ACHN (cell line): ENCODE data around the gene CAMK1G.

Source experiments
- DNase-seq: peaks from one replicate; pipeline ENCODE4 v3.0.0-alpha.2; 2015
- in situ Hi-C: cut with HindIII; loops from 2 replicates; pipeline ENCODE4 v1.10.0; 2017; ENCODE audit warnings: low sequenced_read_pairs, low pct_ligation_motif_present, low pct_unique_long_range_greater_than_20kb

CAMK1G gene

DNA sequence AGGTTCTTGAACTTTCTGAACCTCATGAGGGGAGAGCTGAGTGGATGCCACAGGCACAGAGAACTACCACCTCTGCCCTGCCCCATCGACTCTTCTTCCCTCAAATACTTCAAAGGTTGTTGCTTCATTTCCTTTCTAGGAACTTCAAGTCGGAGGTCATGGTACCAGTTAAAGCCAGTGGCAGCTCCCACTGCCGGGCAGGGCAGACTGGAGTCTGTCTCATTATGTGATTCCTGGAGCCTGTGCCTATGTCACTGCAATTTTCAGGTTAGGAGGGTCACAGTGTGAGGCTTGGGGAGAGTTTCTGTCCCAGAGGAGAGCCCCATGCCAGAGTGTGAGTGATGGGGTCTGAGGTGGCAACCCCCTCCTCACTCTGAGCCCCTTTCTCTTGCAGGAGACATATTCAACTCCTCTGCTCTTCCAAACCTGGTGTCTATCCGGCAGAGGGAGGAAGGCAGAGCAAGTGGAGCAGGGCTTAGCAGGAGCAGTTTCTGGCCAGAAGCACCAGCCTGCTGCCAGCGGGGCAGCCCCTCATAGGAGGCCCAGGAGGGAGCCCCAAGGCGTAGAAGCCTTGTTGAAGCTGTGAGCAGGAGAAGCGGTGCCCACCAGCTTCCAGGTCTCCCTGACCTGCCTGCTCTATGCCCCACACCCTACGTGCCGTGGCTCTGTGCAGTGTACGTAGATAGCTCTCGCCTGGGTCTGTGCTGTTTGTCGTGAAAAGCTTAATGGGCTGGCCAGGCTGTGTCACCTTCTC lies 29.3 kb downstream of the CAMK1G start:
- in situ Hi-C loops, result no loop called here
- no peak for DNase-seq

DNA sequence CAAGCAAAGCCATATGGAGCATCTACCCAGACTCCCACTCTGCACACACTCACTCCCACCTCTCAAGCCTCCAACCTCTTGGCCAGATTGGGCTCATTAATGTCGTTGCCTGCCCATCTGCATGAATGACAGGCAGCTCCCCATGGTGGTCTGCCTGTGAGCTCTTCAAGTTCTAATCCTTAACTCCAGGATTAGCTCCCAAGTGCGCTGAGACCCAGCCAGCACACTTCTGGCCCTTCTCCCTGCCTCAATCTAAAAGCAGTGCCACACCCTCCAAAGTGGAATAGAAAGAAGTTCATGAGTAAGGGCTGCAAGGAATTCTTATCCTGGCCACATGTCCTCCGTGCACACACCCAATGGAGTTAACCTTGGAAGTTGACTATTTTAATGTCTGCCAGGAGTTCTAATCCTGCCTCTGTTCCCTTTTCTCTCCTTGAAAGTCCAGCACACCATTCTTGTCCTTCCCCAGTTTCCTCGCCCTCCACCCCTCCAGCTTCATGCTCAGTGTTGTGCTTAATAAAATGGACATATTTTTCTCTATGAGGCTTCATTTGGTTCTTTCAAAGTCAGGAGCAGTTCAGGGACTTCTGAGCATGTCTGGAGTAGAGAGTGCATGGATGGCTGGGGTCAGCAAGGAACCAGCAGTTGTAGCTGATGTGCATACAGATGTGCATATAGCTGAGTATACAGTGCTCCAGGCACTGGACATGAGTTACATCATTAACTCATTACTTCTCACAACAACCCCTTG lies 30.1 kb downstream of the CAMK1G start:
- DNase-seq, result no peak
- in situ Hi-C loops, result no loop called here

DNA sequence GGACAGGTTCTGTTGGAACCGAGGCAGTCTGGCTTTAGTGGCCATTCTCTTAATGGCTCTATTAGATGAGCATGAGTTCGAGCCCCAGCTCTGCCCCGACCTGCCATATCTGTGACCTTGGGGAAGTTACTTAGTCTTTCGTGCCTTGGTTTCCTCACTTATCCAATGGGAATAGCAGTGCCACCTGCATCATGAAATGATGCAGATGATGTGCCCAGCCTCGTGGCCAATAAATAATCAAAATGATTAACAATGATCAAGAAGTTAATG lies 30.6 kb downstream of the CAMK1G start:
- in situ Hi-C loops, result no loop called here
- no peak for DNase-seq

DNA sequence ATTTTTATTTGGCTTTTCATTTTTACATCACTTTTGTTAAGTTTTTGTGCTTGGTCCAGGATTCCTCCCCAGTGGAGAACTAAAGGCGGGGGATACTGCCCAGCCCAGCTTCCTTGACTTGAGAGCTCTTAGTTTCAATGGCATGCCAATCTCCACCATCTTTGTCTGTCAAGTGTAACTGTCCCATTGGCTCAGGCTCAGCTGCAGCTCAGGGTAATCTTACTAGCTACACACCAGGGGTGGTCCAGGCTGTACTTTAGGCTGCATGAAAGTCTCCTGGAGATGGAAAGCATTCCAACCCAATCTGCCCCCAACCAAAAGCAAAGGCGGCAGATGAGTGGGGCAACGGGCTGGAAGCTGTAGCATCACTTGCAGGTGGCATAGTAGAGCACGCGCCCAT lies 31.4 kb downstream of the CAMK1G start:
- DNase-seq, result no peak
- in situ Hi-C loops, result no loop called here

DNA sequence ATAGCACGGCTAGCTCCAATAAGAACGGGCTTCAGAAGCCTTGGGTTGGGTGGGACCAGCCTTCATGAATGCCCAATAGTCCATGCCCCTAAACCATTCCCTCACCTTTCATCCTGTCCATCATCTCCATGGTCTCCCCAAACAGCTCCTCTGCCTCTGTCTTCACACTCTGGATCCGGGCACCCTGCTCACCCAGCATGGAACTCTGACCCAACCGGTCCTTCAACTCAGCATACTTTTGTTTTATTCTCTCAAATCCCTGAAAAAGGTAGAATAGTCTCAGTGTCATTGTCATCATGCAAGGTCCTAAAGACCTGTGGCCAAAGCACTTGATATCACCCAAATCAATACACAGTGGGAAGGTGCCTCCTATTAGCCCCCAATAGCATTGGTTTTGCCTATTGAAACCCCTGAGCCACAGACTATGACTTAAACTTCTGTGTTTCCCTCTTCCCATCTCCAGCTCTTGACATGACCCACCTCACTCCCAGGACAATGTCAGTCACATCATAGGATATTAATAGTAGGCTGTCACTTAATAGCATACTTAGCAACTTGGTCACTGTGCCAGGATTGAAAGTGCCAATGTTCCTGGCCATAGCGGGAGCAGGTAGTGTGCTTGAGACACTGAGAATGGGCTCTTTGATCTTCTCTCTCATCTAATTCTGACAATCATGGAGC lies 33.0 kb downstream of the CAMK1G start:
- in situ Hi-C loops, result no loop called here

DNA sequence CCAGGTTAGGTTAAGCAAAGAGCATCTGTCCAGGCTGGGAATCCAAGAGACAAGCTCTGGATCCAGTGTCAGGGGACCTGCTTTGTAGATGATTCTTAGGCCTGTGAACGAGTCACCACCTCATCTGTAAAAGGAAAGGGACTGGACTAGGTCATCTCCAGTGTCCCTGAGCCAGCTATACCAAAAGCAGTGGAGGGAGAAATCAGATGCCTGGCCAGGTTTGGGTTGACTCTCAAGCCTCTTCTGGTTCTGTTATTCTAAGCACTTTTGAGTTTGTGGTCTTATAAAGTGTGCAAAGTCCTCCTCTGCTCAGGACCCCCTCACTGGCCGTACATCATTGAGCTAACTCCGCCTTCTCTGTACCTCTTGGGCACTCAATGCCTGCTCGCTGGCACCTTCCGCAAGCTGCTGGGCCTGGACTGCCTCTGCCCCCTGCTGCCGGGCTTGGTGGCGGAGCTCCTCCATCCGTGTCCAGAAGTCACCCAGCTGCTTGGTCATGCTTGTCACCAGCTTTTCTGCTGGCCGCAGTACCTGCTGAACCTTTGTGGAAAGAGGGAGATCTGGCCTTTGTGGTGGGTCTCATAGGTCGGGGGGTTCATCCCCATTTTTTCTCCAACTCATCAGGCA lies 33.6 kb downstream of the CAMK1G start:
- no peak for DNase-seq
- in situ Hi-C loops, result no loop called here

More for the DNA sequence above, 33.0 kb downstream of the CAMK1G start:
- DNase-seq, result no peak

DNA sequence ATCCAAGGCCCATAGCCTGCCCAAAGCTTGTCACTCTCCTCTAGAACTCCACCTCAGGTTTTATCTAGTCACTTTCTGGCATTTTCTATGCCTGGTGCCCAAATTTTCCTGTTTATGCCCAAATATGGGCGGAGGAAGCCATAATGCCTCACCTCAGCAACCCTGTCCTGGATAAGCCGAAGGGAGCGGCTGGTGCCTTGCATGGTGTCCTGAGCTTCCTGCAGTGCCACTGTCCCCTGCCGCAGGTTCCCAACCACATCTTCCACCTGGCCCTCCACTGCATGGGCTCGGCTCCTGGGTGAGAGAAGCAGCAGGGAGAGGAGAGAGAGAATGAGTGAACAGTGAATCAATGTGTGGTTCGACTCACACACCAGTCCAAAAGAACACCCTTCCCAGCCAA lies 34.2 kb downstream of the CAMK1G start:
- no peak for DNase-seq
- in situ Hi-C loops, result no loop called here

DNA sequence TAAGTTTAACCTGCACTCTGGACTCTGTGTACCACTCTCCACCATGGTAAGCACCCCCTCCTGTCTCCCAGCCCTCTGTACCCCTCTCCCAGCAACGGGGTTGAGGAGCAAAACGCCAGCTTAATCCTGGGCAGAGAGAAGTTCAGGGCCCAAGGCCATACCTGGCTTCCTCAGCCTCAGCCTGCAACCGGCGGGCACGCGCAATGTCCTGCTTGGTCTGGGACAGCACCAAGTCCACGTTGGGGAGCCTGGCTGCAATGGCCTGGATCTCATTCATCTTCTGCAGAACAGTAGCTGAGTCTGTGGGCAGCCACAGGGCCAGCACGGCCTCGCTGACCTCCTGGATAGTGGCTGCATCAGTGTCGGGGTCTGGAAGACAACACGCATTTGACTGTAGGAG lies 34.8 kb downstream of the CAMK1G start:
- in situ Hi-C loops, result no loop called here
- no peak for DNase-seq

DNA sequence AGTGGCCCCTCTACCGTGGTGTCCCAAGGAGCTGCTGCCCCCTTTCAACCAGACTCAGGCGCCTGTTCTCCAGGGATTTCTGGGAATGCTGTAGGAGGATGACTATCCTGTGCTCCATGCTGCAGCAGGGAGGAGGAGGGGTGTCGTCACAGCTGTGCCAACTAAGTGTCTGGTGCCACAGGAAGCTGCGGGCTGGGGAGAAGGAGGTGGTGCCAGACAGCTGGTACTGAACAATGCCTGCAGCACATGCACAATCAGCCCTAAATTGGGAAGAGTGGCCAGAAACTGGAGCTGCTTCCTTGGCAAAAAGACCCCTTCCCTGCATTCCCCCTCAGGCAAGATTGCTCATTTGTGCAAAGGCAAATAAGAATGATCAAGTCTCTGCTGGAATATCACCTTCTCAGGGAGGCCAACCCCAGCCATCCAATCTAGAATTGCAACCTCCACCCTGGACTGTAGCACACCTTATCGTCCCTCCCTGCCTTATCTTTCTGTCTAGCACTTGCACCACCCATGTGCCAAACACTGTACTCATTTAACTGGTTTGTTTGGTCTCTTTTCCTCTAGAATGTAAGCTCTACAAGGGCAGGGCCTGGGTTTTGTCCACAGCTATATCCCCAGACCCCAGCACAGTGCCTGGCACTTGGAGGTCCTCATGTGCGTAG lies 35.4 kb downstream of the CAMK1G start:
- no peak for DNase-seq
- in situ Hi-C loops, result no loop called here

DNA sequence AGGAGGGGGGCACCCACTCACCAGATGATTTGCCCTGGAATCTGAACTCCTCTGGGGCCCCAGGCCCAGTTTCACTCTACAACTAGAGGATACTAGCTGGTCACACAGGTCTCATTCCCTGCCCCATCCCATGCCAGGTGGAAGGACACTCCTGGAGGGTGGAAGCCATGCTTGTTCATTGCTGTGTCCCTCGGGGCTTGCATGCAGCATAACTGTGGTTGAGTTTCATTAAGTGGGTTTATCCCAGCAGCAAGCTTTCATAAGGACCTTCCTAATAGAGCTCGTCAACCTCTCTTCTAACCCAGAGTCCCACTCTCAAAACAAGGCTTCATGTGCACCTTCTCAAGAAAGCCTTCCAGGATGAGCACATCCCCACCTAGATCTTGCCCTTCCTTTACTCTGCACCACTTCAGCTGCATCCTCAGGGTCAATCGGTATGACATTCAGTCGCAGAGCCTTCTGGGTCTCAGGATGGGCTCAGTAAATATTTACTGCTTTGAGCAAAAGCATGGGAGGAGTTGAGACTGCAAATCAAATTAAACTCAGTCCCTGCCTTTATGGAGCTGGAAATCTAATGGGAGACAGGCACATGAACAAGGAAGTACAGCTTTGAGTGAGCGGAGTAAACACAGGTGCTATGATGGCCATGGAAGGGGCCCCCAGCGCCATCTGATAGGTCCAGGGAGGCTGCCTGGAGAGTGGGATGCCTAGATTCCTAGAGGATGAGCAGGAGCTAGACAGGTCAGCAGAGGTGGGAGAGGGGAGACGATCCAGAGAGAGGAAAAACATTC lies 36.4 kb downstream of the CAMK1G start:
- in situ Hi-C loops, result no loop called here
- DNase-seq, result no peak

DNA sequence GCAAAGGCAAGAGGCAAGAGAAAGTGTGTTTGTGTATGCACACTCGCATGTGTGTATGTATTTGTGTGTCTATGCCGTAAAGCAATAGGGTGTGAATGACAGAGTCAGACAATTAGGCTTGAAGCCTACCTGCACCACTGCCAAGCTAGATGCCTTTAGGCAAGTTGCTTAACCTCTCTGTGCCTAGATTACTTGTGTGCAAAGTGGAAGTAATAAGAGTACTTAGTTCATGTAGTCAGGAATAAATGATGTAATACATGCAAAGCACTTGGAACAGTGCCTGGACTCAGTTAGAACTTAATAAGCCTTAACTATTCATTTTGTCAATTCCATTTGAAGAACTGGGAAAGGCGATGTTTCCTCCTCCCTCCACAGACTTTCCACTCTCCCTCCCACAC lies 37.0 kb downstream of the CAMK1G start:
- in situ Hi-C loops, result no loop called here
- no peak for DNase-seq

DNA sequence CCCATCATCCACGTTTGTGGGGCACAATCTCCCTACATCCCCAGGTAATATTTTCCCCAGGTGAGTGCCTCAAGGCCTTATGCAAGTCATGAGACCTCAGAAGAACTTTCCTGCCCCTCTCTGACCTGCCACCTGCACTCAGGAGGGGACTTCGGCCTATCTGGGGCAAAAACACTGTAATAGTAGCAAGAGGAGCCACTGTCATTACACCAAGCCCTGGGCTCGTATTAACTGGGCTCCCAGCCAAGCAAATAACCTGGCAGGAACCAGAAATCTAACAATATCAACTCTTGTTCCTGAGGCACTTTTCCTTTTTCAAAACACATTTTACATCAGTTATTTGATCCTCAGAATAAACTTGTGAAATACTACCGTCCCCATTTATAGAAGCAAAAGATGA lies 37.8 kb downstream of the CAMK1G start:
- in situ Hi-C loops, result no loop called here
- DNase-seq, result no peak

DNA sequence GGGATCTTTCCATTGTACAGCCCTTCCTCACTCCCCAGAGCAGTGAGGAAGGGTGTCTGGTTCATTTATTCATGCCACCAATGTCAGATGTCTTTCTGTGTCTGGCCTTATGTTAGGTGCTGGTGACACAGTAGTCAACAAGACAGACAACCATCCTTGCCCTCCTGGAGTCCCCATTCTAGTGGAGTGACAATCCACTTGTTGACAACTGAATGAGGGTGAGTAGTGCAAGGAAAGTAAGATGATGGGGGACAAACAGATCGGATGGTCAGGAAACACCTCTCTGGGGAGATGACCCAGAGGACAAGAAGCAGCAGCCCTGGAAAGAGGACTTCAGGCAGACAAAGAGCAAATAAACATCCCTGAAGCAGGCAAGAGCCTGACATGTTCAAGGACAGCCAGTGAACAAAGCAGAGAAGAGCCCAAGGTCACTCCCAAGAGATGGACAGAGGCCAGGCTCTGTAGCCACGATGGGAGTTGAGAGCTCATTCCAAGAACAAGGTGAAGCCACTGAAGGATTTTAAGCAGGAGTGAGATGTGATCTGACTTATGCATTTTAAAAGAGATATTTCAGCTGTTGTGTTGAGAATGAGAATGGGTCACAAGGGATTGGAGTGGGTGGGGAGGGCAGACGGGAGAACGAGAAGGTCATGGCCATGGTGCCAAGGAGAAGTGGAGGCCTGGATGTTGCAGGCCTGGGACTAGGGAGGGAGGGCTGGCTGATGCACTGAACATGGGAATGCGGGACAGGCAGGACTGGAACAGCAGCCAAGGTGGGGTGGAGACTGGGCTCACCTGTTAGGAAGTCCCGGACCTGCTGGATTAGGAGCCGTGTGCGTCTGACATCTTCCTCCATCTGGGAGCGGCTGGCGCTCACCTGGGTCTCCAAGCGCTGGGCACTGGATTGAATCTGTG lies 38.5 kb downstream of the CAMK1G start:
- in situ Hi-C loops, result no loop called here

DNA sequence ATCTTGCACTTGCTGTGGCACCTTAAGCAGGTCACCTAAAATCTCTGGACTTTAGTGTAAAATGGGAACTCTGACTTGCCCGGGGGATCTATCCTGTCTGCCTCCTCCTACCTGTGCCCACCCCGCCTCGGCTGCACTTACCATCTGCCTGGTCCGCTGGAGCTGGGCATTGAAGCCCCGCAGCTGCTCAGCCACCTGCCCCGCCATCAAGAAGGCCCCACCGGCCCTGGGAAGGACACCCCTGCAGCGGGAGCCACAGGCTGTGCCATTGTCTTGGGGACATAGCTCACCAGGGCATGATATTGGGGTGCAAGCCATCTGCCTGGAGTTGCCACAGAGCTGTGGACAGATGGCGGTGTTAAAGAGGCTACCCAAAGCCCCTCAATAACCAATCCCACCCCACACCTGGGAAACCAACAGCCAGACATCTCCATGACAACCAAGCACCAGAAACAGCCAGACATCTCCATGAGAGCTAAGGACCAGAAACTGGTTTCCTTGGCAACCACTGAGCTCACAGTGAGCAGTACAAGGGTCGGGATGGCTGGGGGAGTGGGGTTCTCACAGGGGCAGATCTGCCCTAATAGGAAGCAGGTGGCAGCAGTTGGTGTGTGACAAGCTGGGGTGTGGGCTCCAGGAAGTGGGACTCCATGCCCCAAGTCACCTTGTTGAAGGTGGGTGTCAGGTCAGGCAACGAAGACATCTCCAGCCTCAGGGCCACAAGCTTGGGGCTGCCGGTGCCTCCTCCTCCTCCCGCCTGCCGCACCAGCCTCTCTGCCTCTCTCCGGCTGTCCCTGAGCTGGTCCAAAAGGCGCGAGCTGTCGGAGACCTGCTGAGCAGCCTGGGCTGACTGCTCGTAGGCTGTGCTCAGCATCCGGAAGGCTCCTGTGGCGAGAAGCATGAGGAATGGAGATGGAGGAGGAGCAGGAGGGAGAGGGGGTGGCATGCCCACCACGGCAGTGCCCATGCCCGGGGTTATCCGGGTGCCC lies 39.6 kb downstream of the CAMK1G start:
- DNase-seq, result no peak
- in situ Hi-C loops, result no loop called here

More for the DNA sequence above, 38.5 kb downstream of the CAMK1G start:
- DNase-seq, result no peak

DNA sequence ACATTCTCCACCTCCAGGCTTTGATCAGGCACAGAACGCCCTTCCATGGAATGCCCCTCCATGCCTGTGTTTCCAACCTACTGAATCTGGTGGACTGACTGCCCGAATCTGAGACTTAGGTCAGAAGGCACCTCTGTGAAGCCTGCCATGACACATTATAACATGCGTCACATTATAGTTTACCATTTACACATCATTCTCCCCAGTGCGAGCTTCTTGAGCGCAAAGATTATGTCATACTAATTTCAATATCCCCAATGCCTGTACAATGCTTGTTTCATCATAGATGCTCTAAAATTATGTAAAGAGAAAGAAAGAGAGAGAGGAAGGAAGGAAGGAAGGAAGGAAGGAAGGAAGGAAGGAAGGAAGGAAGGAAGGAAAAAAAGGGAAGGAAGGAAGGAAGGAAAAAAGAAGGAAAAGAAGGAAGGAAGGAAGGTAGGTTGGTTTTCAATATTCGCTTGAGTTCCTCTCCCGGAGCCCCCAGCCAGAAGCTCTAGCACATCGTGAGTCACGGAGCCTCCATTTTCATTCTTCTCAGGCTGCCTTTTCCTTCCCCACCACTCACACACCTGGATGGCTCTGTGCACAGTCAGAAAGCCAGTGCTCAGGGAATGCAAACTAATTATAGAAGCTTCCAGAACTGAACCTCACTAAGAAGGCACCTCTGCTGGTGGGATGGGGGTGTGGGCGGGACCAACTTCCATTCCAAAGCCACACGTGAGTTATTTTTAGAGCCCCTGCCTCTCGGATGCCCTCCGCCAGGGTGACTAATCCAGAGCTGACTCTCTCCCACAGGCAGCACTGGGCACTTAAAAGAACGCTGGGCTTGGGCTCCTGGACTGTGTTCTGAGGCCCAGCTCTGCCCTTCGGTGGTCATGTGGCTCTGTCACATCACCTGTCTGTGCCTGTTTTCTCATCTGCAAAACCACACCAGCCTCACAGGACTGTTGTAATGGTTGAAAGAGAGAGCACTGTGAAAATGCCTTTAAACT lies 41.3 kb downstream of the CAMK1G start:
- DNase-seq, result peak; percentile 49
- in situ Hi-C loops, result no loop called here
